ENCODE data around the gene CPSF4L. TPM values are rescaled to one million over a fixed set of nuclear protein-coding genes. Genes with fewer than 3 reads are reported as not detected.
A peak's percentile ranks its signal among the peaks of the same experiment; 100 is the strongest.

Gene CPSF4L
- total and polyA plus RNA-seq, 7 experiments from 2014 or later = not detected

DNA sequence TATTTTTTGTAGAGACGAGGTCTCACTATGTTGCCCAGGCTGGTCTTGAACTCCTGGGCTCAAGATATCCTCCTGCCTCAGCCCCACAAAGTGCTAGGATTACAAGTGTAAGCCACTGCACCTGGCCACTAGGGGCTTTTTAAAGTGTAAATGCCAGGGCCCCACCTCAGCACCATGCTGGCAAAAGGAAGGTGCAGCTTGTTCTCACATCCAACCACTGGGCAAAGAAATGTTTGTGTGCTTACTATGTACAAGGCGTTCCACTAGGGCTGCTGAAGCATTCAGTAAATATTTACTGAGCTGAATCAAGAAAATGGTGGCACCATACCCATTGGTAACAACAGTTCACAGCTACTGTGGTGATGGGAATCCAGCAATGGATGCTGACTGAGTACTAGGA, 46.2 kb downstream of the CPSF4L start:
- intact Hi-C loops (cut with micrococcal nuclease) = no loop called here
- DNase-seq (no peak), ATAC-seq (no peak)
- no peak overlapping the region for H3K4me3 ChIP-seq (ENCODE audit: low read length)
- H3K9me3 ChIP-seq (ENCODE audit: control insufficient read depth in 2 of 3, low read length in 3 of 3) = no peaks in the 10 kb centered on the region
- H3K27me3 ChIP-seq (ENCODE audit: control insufficient read depth in 2 of 2, insufficient read depth in 2 of 2, low read length in 2 of 2) = no peaks in the 10 kb centered on the region
- Mint-ChIP-seq H3K27ac (peak overlapping the region; percentile 1 to 82 (median 51)), H3K36me3 (peaks cover 11 to 29% (median 19%) of the 10 kb centered on the region in 5 donors), H3K4me1 (peaks cover 19 to 54% (median 37%) of the 10 kb centered on the region in 7 donors), H3K27me3 (no peaks in the 10 kb centered on the region), H3K4me3 (no peak overlapping the region), H3K9me3 (peaks cover 0 to 2% (median 0%) of the 10 kb centered on the region in 11 donors)
- ChIA-PET CTCF (interaction anchor here (1.3 kb wide), 1 partner anchor 13 kb away, joined by 3 read pairs; no protein-coding TSS in a partner anchor), POLR2A (interaction anchor here (0.8 to 1.7 kb wide), 2 partner anchors 8 to 12 kb away, joined by 4 to 8 read pairs; no protein-coding TSS in a partner anchor)
- peaks cover 4 to 10% of the 10 kb centered on the region in 2 donors for H3K4me1 ChIP-seq (ENCODE audit: control insufficient read depth in 2 of 2, insufficient read depth in 2 of 2, low read length in 2 of 2)
- H3K36me3 ChIP-seq (ENCODE audit: control insufficient read depth in 2 of 3, insufficient read depth in 3 of 3, low read length in 3 of 3) = peaks cover 0 to 14% (median 3%) of the 10 kb centered on the region in 3 experiments
- H3K27ac ChIP-seq (ENCODE audit: low read depth, low read length) = no peak overlapping the region

GRCh38 chr17:73214851-73215250, 46.8 kb downstream of the CPSF4L start:
- no peak overlapping the region for H3K27ac ChIP-seq (ENCODE audit: low read depth, low read length)
- H3K36me3 Mint-ChIP-seq = peaks cover 11 to 30% (median 19%) of the 10 kb centered on the region in 5 donors
- POLR2A ChIA-PET = interaction anchor here (1.5 to 1.7 kb wide), 2 partner anchors 9 to 17 kb away, joined by 3 to 8 read pairs; a partner anchor contains a TSS
- H3K4me1 Mint-ChIP-seq = peaks cover 19 to 60% (median 43%) of the 10 kb centered on the region in 7 donors
- peaks cover 4 to 10% of the 10 kb centered on the region in 2 donors for H3K4me1 ChIP-seq (ENCODE audit: control insufficient read depth in 2 of 2, insufficient read depth in 2 of 2, low read length in 2 of 2)
- H3K27ac Mint-ChIP-seq = peak overlapping the region in 4 of 9 donors; percentile 39 to 82 (median 59)
- H3K27me3 Mint-ChIP-seq = no peaks in the 10 kb centered on the region
- H3K27me3 ChIP-seq (ENCODE audit: control insufficient read depth in 2 of 2, insufficient read depth in 2 of 2, low read length in 2 of 2) = no peaks in the 10 kb centered on the region
- intact Hi-C loops (cut with micrococcal nuclease) = no loop called here
- ATAC-seq (no peak), DNase-seq (no peak)
- no peak overlapping the region for H3K4me3 ChIP-seq (ENCODE audit: low read length)
- H3K9me3 Mint-ChIP-seq = peaks cover 0 to 2% (median 0%) of the 10 kb centered on the region in 11 donors
- peaks cover 0 to 13% (median 0%) of the 10 kb centered on the region in 3 experiments for H3K36me3 ChIP-seq (ENCODE audit: control insufficient read depth in 2 of 3, insufficient read depth in 3 of 3, low read length in 3 of 3)
- CTCF ChIA-PET = interaction anchor here (1.3 kb wide), 1 partner anchor 12 kb away, joined by 3 read pairs; no protein-coding TSS in a partner anchor
- H3K4me3 Mint-ChIP-seq = no peak overlapping the region
- no peaks in the 10 kb centered on the region for H3K9me3 ChIP-seq (ENCODE audit: control insufficient read depth in 2 of 3, low read length in 3 of 3)

DNA sequence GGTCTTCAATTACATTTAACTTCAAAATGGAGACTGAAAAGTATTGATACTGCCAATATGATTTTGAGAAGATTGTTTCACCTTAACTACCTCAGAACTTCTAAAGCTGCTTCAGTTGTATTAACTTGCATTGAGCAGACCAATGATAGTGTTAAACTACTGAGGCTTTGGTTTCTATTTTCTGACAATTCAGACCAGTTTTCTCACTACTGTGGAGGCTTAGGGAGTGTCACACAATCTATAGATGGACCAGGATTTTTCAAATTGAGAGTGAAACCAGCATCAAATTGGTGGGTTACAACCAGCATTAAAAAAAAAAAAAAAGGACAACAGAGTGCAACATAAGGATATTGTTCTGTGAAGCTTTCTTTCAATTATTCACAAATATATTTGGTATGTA, 47.7 kb downstream of the CPSF4L start:
- Mint-ChIP-seq H3K9me3 (peaks cover 0 to 2% (median 0%) of the 10 kb centered on the region in 11 donors), H3K27ac (peak overlapping the region in 7 of 9 donors; percentile 22 to 63 (median 42)), H3K36me3 (peaks cover 11 to 28% (median 20%) of the 10 kb centered on the region in 5 donors), H3K4me3 (no peak overlapping the region), H3K4me1 (peaks cover 19 to 63% (median 44%) of the 10 kb centered on the region in 7 donors), H3K27me3 (no peaks in the 10 kb centered on the region)
- no peak overlapping the region for H3K27ac ChIP-seq (ENCODE audit: low read depth, low read length)
- DNase-seq = no peak
- H3K27me3 ChIP-seq (ENCODE audit: control insufficient read depth in 2 of 2, insufficient read depth in 2 of 2, low read length in 2 of 2) = no peaks in the 10 kb centered on the region
- no peak overlapping the region for H3K4me3 ChIP-seq (ENCODE audit: low read length)
- peaks cover 4 to 10% of the 10 kb centered on the region in 2 donors for H3K4me1 ChIP-seq (ENCODE audit: control insufficient read depth in 2 of 2, insufficient read depth in 2 of 2, low read length in 2 of 2)
- ChIA-PET CTCF (no interaction called here), POLR2A (interaction anchor here (1.5 kb wide), 1 partner anchor 18 kb away, joined by 3 read pairs; a partner anchor contains a TSS)
- peaks cover 0 to 21% (median 0%) of the 10 kb centered on the region in 3 experiments for H3K36me3 ChIP-seq (ENCODE audit: control insufficient read depth in 2 of 3, insufficient read depth in 3 of 3, low read length in 3 of 3)
- no peak for ATAC-seq
- intact Hi-C loops (cut with micrococcal nuclease) = no loop called here
- H3K9me3 ChIP-seq (ENCODE audit: control insufficient read depth in 2 of 3, low read length in 3 of 3) = no peaks in the 10 kb centered on the region

GRCh38 chr17:73211745-73212144, 49.9 kb downstream of the CPSF4L start:
- H3K27ac ChIP-seq (ENCODE audit: low read depth, low read length) = peak overlapping the region; percentile 53
- Mint-ChIP-seq H3K4me3 (peak overlapping the region; percentile 68 to 82 (median 78)), H3K27ac (peak overlapping the region; percentile 82 to 95 (median 93)), H3K4me1 (peaks cover 19 to 57% (median 38%) of the 10 kb centered on the region in 7 donors), H3K9me3 (peaks cover 0 to 2% (median 0%) of the 10 kb centered on the region in 11 donors), H3K27me3 (no peaks in the 10 kb centered on the region), H3K36me3 (peaks cover 16 to 34% (median 31%) of the 10 kb centered on the region in 5 donors)
- no peaks in the 10 kb centered on the region for H3K27me3 ChIP-seq (ENCODE audit: control insufficient read depth in 2 of 2, insufficient read depth in 2 of 2, low read length in 2 of 2)
- ATAC-seq (peak; percentile 80), DNase-seq (peak; percentile 29 to 87 (median 74))
- no peak overlapping the region for H3K4me3 ChIP-seq (ENCODE audit: low read length)
- H3K36me3 ChIP-seq (ENCODE audit: control insufficient read depth in 2 of 3, insufficient read depth in 3 of 3, low read length in 3 of 3) = peaks cover 0 to 44% (median 21%) of the 10 kb centered on the region in 3 experiments
- POLR2A ChIA-PET = interaction anchor here (0.6 to 2.9 kb wide), 6 partner anchors 8 to 19 kb away, joined by 3 to 21 read pairs (median 4); a partner anchor contains a TSS
- H3K4me1 ChIP-seq (ENCODE audit: control insufficient read depth in 2 of 2, insufficient read depth in 2 of 2, low read length in 2 of 2) = peaks cover 4 to 10% of the 10 kb centered on the region in 2 donors
- intact Hi-C loops (cut with micrococcal nuclease) = loop anchor here in 1 of 2 donors (2.0 kb wide), 2 partner anchors 19 to 21 kb away; partner anchors contain the start of gene COG1
- CTCF ChIA-PET = interaction anchor here (0.6 kb wide), 1 partner anchor 20 kb away, joined by 3 read pairs; no protein-coding TSS in a partner anchor
- H3K9me3 ChIP-seq (ENCODE audit: control insufficient read depth in 2 of 3, low read length in 3 of 3) = no peaks in the 10 kb centered on the region

DNA sequence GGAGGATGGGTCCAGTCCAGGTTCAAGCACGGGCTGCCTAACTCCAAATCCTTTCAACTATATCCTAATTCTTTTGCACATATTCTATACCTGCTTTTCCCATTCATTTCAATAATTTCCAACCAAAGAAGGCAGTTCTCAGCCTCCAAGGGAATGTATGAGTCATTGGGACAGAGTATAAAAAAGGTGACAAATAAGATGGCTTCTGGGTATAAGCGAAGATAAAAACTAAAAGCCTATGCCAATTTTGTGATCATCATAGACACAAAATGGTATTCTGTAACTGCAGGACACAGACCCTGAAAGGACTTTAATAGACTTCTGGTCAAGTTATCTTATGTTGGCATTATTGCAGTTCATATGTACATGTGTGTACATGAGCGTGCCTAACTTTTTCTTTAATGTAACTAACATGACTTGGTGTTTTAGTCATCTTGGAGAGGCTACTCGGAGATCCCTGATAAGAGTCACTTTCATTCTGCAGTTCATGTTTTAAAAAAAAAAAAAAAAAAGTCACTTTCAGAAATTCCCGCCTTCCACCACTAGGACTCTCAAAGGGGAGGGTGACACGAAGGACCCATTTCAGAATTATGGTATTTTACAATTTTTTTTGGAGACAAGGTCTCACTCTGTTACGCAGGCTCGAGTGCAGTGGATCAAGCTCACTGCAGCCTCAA, 51.5 kb downstream of the CPSF4L start:
- no peaks in the 10 kb centered on the region for H3K9me3 Mint-ChIP-seq
- H3K9me3 ChIP-seq (ENCODE audit: control insufficient read depth in 2 of 3, low read length in 3 of 3) = no peaks in the 10 kb centered on the region
- no peaks in the 10 kb centered on the region for H3K27me3 ChIP-seq (ENCODE audit: control insufficient read depth in 2 of 2, insufficient read depth in 2 of 2, low read length in 2 of 2)
- peaks cover 10 to 30% (median 21%) of the 10 kb centered on the region in 5 donors for H3K36me3 Mint-ChIP-seq
- H3K27ac Mint-ChIP-seq = peak overlapping the region; percentile 61 to 95 (median 77)
- ATAC-seq = peak; percentile 30
- ChIA-PET CTCF (interaction anchor here (0.7 kb wide), 1 partner anchor 103 kb away, joined by 5 read pairs; no protein-coding TSS in a partner anchor), POLR2A (interaction anchor here (0.5 to 2.9 kb wide), 3 partner anchors 21 to 611 kb away, joined by 4 to 21 read pairs (median 4); a partner anchor contains a TSS)
- no peak overlapping the region for H3K4me3 ChIP-seq (ENCODE audit: low read length)
- H3K4me3 Mint-ChIP-seq = peak overlapping the region in 2 of 10 donors; percentile 11 to 13
- peaks cover 4 to 10% of the 10 kb centered on the region in 2 donors for H3K4me1 ChIP-seq (ENCODE audit: control insufficient read depth in 2 of 2, insufficient read depth in 2 of 2, low read length in 2 of 2)
- no peaks in the 10 kb centered on the region for H3K27me3 Mint-ChIP-seq
- DNase-seq = peak in 4 of 9 donors; percentile 15 to 40 (median 22)
- H3K4me1 Mint-ChIP-seq = peaks cover 8 to 44% (median 23%) of the 10 kb centered on the region in 7 donors
- peaks cover 8 to 49% (median 28%) of the 10 kb centered on the region in 3 experiments for H3K36me3 ChIP-seq (ENCODE audit: control insufficient read depth in 2 of 3, insufficient read depth in 3 of 3, low read length in 3 of 3)
- intact Hi-C loops (cut with micrococcal nuclease) = loop anchor here (1.0 to 2.0 kb wide), 2 partner anchors 17 to 22 kb away; partner anchors contain the start of gene COG1 (in 1 of the 2)
- peak overlapping the region; percentile 53 for H3K27ac ChIP-seq (ENCODE audit: low read depth, low read length)

DNA sequence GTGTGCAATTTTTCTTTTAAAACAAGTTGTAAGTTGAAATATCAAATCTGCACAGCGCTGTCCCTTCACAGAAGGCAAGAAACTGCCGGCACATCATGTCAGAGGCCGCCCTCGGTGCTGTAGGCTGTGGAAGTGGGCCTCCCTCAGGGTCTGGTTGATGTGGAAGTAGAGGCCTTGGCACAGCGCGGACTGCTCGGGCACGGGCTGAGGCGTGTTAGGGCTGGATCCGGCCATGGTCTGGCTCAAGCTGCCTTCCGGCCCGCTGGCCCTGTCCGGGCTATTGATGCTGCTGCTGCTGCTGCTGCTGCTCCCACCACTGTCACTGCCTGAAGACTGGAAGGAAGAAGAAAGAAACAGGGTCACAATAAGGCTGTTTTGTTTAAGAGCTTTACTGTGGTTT, 52.2 kb downstream of the CPSF4L start:
- Histone ChIP-seq H3K9me3 (ENCODE audit: control insufficient read depth in 2 of 3, low read length in 3 of 3) (no peaks in the 10 kb centered on the region), H3K27me3 (ENCODE audit: control insufficient read depth in 2 of 2, insufficient read depth in 2 of 2, low read length in 2 of 2) (no peaks in the 10 kb centered on the region), H3K36me3 (ENCODE audit: control insufficient read depth in 2 of 3, insufficient read depth in 3 of 3, low read length in 3 of 3) (peaks cover 8 to 56% (median 28%) of the 10 kb centered on the region in 3 experiments), H3K4me1 (ENCODE audit: control insufficient read depth in 2 of 2, insufficient read depth in 2 of 2, low read length in 2 of 2) (peaks cover 4 to 10% of the 10 kb centered on the region in 2 donors), H3K4me3 (ENCODE audit: low read length) (no peak overlapping the region), H3K27ac (ENCODE audit: low read depth, low read length) (peak overlapping the region; percentile 20)
- ChIA-PET CTCF (no interaction called here), POLR2A (no interaction called here)
- DNase-seq = no peak
- H3K36me3 Mint-ChIP-seq = peaks cover 10 to 30% (median 21%) of the 10 kb centered on the region in 5 donors
- H3K4me1 Mint-ChIP-seq = peaks cover 9 to 41% (median 23%) of the 10 kb centered on the region in 7 donors
- no peaks in the 10 kb centered on the region for H3K9me3 Mint-ChIP-seq
- peak overlapping the region in 7 of 9 donors; percentile 13 to 95 (median 74) for H3K27ac Mint-ChIP-seq
- H3K27me3 Mint-ChIP-seq = no peaks in the 10 kb centered on the region
- H3K4me3 Mint-ChIP-seq = no peak overlapping the region
- intact Hi-C loops (cut with micrococcal nuclease) = no loop called here
- no peak for ATAC-seq

Measured in naive thymus-derived CD4-positive, alpha-beta T cell (primary cell).